DMS114 treated with DMSO at 0.1 percent for 48 hours (cell line): Measurements from ENCODE around the gene MAP1LC3B.

Source experiments
- DNase-seq: peaks from one replicate; lab custom pipeline; 2025; ENCODE audit not compliant: unreplicated experiment; lab: John Stamatoyannopoulos, UW

Gene MAP1LC3B

DNA sequence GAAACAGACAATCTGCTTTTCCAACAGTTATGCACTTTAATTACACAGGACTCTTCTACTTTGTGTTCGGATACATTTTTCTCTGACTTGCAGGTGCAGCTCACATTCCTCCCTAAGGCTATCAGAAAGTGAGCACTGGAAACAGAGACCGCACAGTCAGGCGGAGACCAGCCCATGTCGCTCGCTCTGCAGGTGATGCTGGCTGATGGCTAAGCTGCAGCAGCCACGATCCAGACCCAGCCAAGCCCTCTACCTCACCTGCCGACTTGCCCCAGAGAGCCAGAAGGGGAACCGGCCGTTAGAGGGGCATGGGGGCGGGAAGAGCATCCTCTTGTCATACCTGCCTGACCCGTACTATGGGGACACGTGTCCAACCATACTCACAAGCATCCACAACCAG, 33.8 kb downstream of the MAP1LC3B start:
- DNase-seq: no peak

DNA sequence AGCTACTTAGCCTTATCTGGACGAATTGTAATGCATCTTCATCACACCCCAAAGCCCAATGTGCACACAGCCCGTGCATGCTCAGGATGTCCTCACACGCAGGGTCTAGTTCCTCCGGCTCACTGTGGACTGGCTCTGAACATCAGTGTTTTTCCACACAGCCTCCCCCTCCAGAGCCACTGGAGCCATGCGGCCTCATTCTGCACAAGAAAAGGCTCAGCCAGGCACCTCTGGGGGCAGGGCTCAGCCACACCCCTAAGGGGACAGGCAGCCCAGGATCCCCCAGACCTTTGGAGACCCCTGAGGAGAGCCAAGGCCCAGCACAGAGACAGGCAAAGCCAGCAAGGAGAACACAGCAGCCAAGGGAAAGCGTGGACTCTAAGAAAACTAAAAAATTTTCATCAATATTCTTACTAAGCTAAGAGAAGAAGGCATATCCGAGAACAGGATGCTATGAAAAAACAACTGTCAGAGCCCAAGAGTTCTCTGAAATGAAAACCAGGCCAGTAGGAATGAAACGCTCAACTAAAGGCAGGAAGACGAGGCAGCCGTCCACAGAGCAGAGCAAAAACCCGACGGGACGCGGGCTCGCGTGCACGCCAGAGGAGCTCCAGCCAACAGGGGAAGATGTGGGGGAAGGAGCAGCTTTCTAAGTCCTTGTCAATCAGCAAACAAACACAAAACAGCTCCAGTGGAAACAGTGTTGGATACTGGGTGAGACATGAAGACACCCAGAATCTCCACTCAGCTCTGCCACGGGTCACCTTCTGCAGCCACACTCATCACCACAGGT, 34.5 kb downstream of the MAP1LC3B start:
- DNase-seq: no peak

DNA sequence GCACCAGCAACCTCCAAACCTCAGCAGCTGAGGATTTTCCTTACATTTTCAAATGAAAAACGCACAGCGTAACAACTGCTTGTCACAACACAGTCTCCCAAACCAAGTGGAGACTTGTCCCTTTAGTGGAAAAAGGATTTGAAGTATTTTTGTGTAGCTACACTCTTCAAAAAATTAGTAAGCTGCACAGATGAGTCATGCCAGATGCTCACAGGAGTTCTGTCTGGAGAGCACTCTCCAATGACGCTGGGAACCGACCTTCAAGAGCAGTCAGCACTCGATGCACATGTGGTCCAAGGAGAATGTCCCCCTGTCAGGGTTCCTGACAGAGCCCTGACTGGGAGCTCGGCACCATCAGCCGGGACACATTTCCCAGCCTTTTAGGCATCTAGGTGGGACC, 39.8 kb downstream of the MAP1LC3B start:
- no peak for DNase-seq

DNA sequence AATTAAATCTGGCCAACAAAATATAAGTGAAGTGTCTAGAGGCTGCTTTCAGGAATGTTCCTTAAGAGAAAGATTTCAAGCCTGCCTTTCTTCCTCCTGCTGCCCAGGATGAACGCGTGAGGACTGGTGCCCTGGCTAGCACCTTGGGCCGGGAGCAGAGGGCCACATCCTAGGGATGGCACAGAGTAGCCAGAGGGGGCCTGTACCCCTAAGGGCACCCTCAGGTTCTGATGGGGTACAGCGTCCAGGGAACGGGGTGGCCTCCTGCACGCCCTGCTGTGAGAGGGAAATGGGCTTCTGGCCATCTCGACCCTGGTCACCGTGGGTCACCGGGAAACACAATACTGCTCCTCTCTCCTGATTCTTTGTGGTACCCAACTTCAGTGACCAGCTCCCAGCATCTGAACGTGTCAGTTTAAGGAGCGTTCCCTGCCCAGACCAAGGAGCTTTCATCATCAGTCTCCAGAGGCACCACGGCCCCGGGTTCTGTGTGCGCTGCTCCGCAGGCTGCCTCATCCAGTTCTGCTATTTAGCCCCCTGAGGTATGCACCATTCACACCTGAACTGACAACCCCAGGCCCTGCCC, 40.3 kb downstream of the MAP1LC3B start:
- DNase-seq: no peak

DNA sequence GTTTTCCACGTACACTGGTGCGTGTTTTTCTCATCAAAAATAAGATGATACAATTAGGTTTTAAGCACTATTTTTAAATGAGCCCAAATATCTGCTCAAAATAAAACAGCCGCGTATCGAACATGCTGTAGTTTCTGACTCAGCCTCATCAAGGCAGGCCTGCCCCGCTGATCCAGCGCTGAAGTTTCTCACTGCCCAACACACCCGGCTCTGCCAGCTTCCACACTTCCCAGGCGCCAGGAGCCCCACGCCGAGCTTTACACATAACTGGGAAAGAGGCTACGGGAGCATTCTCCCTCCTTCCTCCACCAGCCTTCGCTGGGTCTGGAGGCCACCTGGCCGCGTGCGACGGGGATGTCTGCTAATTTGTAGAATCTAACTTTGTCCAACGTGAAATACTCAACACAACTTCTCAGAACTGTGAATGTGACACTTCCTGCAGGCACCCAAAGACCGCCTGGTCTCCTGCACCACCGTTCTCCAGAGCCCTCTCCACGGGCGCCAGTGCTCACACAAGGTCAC, 42.1 kb downstream of the MAP1LC3B start:
- DNase-seq: no peak

DNA sequence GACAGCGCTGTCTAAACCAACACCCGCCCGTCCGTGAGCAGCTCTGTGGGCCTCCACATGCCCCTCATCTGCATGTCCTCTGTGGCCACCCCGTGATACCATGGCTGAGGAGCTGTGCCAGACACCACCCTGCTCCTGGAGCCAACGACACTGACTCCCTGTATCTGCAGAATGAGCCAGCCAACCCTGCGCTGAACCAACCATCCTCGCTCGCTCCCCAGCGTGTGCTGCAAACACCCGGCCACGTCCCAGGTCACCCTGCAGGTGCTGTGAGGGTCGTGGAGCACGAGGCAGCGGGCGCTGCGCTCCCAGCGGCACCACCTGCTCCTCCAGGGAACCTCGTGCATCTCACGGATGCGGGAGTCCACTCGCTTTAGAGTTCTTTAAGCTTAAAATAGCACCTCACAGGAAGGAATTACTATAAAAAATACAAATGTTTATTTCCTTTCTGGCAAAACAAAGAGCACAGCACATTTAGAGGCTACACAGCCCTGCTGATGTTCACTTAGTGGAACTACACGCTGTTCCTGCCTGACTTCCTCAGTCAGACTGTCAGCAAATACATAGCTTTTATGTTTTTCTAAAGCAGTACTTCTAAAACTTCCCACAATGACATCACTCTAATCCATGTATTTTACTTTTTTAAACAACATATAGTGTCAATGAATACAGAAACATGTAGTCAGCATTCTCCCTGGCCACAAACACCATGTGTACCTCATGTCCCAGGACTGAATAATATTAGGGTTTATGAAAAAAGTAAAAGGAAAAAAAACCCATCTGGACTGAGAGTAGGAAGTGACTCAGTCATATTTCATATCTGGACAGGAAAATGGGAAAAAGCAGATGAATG, 43.5 kb downstream of the MAP1LC3B start:
- no peak for DNase-seq

DNA sequence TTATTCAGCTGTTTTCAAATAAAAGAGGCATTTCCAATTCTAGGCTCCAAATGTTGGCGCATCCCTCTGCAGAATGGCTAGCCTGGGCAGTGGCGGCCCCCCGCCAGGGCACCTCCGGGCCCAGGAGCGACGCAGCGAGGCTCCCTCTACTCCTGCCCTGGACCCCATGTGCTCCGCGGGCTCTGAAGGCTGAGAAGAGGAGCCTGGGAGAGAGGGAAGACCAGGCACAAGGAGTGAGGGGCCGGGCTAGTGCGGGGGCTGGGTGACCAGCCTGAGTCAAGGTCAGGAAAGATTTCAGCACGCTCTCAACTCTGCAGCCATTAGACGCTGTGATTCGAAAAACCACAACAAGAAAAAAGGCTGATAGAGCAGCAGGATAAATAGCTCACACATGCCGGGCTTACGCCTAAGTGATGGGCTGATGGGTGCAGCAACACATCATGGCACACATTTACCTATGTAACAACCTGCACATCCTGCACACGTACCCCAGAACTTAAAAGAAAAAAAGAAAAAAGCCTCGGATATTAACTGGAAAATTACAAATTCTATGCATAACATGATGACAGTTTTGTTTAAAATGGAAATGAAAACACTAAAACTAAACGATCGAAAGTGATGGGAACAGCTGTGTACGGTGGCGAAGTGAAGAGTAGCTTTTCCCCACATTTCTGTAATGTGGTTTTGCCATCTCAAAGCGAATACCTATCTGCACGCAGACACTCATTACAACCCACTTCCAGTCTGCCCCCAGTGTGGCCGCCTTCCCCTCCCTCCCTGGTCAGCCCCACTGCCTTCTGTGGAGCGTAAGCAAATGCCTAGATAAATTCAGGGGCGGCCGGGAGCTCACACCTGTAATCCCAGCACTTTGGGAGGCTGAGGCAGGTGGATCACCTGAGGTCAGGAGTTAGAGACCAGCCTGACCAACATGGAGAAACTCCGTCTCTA, 44.4 kb downstream of the MAP1LC3B start:
- no peak for DNase-seq

DNA sequence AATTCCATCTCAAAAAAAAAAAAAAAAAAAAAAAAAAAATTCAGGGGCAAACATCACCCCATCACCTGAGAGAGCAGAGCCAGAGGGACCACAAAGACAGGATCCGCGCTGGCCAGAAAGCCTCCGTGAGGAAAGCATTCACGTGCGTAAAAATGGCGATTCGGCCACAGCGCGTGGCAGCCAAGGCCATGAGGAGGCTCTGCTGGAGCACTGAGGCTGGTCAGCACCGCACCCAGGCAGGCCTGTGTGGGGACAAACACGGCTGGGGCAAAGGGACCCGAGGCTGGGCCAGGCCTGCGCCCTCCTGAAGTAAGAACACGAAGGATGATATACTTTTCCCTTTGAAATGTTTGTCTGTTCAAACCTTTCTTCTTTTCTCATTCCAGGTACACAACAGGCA, 45.2 kb downstream of the MAP1LC3B start:
- no peak for DNase-seq

DNA sequence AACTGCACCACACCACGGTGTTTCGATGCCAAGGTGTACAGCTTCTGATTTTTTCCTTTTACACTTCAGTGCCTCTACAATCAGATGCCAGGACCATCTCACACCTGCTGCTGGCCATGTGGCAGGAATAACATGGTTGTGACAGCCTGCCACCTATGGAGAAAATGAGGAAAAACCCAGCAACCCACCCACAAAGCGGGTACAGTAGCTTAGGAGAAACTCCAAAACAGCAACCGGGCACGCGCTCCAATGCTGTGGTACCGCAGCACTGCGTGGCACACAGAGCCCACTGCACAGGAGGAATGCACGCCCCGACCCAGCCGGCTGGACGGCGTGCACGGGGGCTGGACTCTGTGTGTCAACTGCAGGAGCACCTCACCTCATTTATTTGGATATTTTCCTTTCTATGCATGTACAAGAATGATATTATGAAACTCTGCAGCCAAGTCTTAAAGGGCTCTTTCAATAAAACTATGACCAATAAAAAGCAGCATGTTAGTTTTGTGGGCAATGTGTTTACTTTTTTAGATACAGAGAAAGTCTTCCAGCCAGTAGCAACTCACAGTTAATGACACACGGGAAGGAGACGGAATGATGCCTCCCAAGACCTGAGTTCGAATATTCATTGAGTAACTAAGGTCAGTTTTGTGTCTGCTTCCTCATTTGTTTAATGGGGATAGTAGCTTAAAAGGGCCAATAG, 45.9 kb downstream of the MAP1LC3B start:
- no peak for DNase-seq

DNA sequence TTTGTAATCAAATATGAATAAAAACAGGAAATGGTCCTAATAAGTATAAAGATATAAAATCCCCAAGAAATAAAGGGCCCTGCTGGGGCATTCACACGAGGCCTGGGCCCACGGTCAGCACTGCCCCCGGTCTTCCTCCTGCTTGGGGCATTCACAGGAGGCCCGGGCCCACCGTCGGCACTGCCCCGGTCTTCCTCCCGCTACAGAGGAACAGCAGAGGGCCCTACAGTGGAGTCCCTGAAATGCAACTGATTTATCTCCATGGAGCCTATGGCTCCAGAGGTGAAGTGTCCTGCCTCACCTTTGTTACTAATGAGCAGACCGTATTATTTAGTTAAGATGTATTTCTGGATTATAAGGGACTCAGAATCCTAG, 46.5 kb downstream of the MAP1LC3B start:
- DNase-seq: no peak

DNA sequence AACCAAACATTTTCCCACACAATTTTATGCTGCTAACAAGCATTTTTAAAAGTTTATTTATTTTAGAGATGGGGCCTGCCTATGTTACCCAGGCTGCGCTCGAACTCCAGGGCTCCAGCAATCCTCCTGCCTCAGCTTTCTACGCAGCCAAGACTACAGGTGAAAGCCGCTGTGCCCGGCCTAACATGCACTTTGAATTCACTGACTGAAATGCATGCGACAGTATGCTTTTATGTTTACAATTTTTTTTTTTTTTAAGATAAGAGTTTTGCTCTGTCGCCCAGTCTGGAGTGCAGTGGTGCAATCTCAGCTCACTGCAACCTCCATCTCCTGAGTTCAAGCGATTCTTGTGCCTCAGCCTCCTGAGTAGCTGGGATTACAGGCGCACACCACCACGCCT, 47.8 kb downstream of the MAP1LC3B start:
- no peak for DNase-seq

DNA sequence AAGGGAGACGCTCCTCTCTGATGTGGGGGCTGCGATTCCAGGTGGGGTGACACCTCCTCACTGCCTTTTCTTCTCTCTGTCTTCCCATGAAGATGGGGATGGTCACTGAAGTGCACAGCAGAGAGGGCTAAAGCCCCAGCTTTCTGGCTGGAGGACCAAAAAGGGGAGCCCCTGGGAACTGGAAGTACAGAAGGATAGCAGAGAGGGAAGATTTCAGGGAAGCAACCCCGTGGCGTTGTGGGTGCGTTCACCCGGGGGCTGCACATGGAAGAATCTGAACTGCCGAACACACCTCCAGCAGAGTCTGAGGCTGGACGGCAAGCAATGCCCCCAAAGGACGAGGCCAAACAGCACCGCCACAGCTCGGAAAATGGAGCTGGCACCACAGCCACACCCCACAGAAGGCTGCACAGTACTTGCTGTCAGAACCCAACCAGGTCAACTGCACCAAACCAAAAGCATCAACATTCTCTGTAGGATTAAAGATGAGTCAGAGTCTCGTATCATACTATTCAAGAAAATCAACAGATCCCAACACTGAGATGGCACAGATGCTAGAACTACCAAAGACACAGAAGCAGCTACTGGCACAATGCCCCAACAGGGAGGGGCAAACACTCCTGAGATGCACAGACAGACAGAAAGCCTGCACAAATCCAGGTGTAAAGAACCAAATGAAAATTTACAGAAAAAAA, 49.9 kb downstream of the MAP1LC3B start:
- DNase-seq: no peak

DNA sequence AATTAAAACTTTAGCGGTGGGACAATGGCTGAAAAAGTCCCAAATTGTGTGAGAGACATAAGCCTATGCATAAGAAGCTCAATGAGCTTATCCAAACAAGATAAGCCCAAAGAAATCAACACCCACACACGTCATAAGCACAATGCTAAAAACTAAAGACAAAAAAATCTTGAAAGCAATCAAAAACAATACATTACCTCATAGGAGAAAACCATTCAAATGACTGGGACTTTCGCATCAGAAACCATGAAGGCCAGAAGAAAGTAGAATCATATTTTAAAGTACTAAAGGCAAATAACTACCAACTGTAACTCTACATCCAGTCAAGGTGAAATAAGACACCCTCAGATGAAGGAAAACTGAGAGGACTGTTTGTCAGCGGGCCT, 50.4 kb downstream of the MAP1LC3B start:
- DNase-seq: no peak

DNA sequence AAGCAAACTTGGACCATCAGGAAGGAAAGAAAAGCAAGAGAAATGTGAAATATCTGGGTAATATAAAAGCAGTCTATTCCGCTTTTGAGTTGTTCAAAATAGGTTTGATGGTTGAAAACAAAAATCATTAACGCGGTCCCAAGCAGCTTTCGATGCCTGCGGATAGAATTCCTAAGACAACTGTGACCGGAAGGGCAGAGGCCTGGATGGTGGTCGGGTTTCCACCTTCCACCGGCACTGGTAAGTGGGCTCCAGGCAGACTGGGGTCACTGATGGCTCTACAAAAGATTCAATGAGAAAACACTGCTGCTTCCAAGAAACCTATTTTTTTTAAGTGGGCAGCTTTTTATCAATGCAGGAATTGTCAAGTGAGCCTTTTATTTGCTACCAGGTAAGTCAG, 50.9 kb downstream of the MAP1LC3B start:
- no peak for DNase-seq

DNA sequence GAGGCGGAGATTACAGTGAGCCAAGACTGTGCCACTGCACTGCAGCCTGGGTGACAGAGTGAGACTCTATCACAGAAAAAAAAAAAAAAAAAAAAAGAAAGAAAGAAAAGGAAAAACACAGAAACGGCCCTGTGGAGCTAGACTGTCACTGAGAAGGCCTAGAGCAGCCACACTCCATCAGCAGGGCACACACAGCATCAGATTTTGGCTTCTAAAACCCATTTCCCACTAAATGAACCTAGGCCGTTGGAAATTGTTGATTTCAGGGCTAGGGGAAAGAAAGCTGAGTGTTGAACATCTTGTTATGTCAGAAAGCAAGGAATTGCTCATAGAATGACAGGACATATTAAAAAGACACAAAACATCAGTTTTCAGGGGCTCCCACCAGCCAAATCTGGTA, 51.8 kb downstream of the MAP1LC3B start:
- no peak for DNase-seq

DNA sequence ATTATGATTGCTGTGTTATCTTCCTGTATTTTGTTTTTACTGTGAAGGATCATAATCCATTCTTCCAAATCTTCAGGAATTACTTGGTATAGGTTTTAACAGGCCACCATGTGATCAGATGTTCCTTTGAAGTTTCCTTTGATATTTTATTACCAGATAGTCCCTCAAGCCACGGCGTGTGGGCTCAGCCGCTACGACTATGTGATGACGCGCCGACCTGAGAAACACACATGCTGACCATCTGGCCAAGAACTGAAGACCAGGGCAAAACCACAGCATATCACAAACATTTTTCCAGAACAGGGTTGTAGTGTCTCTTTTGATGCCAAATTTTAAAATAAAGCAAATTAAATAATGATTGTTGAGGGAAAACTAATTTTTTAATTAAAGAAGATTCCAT, 53.4 kb downstream of the MAP1LC3B start:
- DNase-seq: no peak

DNA sequence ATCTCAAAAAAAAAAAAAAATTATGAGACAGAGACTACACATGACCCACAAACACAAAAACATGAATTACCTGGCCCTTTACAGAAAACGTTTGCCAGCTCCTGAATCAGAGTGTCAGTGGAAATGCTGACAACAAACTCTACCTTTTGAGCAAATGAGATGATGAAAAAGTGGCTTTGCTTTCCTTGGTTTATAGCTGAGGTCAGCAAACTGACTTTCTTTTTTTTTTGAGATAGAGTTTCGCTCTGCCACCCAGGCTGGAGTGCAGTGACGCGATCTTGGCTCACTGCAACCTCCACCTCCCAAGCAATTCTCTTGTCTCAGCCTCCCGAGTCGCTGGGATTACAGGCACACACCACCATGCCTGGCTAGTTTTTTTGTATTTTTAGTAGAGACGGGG, 54.3 kb downstream of the MAP1LC3B start:
- DNase-seq: no peak

DNA sequence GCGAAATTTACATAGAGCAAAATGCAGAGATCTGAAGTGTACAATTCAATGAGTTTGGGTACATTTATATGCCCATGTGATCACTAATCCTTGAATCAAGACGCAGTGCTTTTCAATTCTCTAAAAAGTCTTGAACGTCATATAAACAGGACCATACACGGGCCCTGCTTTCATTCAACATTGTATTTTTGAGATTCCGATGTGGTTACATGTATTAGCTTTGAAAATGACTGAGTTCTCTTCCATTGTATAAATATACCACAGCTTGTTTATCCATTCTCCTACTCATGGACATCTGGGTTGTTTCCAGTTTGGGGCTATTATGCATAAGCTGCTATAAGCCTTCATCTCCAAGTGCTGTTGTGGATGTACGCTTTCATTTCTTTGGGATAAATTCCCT, 55.2 kb downstream of the MAP1LC3B start:
- DNase-seq: no peak

DNA sequence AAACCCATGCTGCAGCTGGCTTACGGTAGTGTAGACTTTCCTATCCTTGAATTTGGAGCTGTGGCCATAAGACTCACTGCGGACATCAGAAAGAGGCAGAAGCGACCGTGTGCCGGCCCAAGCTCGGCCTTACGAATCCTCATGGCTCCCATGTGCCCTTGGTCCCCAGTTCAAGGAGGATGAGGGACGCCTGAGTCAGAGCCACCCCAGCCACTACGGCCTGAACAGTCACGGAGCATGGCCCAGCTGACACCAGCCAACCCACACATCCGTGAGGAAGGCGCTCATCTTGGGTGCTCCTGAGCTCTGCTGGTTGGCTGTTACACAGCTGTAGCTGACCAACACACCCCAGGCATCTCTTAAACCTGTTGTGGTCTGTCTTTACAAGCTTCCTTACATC, 56.7 kb downstream of the MAP1LC3B start:
- DNase-seq: no peak
